NCI-H2196 (cell line): ENCODE data around the gene SUN3.

Experiments
- DNase-seq: peaks from one replicate; lab custom pipeline; 2025; ENCODE audit not compliant: unreplicated experiment; lab: John Stamatoyannopoulos, UW

SUN3 gene

GRCh38 chr7:47979832-47980181 lies 49.1 kb downstream of the SUN3 start:
- DNase-seq = no peak

- peak; percentile 95 for DNase-seq
These were observed 49.6 kb downstream of the SUN3 start, which contains the start of gene HUS1 for GRCh38 chr7:47979145-47979831. HUS1 (minus strand) TSS chr7:47979615; CDS start chr7:47979519, 96 bp downstream.

- DNase-seq = no peak
These were observed 50.1 kb downstream of the SUN3 start for GRCh38 chr7:47978790-47979144.

DNA sequence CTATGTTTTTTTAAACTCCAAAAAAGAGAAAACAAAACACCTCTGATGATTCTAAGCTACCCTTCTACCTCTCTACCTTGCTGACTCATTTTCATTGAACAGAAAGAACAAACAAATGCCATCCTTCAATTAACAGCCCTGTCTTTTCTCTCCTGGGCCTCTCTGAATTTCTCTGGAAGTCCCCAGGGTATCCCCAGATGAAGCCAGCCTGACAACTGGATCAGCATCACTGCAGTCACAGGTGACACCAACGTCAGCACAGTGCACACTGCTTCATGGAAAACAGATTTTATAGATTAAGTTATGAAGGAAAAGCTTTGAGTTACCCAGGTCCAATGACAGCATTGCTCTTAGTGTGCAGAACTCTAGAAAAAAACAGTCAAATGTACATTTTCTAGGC lies 55.2 kb downstream of the SUN3 start:
- no peak for DNase-seq

DNA sequence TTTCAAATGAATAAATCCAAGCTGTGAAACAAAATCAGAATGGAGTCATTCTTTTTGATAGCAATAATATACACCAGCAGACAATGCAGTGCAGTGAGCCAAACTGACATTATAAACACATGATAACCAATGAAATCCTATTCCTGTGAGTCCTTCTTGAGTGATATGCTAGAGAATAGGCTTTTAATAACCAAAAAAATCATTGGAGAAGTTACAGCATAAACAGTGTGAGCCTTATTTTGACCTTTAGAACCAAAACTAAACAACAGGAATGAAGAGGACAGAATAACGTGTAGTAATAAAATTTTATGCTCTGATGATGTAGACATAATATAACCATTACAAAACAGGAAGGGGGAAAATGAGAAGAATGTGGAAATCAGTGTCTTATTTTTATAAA lies 58.1 kb downstream of the SUN3 start:
- DNase-seq = no peak

GRCh38 chr7:47968847-47969774 lies 59.8 kb downstream of the SUN3 start:
- peak; percentile 40 for DNase-seq

DNA sequence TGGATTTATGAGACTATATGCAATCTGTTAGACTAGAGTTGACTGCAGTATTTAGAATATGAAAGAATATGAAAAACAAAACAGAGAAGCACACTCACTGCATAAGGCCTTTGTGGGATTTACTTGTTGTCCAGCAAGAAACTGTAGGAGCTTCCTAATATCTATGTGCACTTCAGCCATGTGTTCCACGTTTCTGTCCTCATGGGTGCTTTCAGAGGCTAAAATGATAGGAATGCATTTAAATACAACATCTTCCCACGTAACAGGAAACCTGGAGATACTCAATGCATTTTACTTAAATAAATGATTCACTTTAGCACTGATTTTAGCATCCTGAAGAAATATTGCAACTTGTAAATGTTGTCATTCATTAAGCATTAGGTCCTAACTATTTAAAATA lies 61.2 kb downstream of the SUN3 start:
- no peak for DNase-seq

- DNase-seq = no peak
These were observed 61.8 kb downstream of the SUN3 start for GRCh38 chr7:47967123-47967522.

GRCh38 chr7:47965456-47965855 lies 63.5 kb downstream of the SUN3 start:
- DNase-seq = no peak

- DNase-seq = no peak
These were observed 66.6 kb downstream of the SUN3 start for GRCh38 chr7:47962262-47962661.

DNA sequence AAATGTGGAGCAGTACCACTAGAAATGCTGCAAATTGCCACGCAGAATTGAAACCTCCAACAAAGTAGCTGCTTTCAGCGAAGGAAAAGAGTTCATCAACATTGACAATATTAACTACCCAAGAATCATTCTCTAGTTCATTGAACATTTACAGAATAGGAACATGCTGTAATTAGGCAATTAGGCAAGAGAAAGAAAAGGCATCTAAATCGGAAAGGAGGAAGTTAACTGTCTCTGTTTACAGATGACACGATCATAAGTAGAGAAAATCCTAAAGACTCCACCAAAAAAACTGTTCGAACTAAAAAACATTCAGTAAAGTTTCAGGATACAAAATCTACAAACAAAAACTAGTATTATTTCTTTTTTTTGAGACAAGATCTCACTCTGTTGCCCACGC lies 71.8 kb downstream of the SUN3 start:
- no peak for DNase-seq

GRCh38 chr7:47956220-47956619 lies 72.7 kb downstream of the SUN3 start:
- no peak for DNase-seq

GRCh38 chr7:47954231-47954911 lies 74.5 kb downstream of the SUN3 start:
- DNase-seq = no peak

DNA sequence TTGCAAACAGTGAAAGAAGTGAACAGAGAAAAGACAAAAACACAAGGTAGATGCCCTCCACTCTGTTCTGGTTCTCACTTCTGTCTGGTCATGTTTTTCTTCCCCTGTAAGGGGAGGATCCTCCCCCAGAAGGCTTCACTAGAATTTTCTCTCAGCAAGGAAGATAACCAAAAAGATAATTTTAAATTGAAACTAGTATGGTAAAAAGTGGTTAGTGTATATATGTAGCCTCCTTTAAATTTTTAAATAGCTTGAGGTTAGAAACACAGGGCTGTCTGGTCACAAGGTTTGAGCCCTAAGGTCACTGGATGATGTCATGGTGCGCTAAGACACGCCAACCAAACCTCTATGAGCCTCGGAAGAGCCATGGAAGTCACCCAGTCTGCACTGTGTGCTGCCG lies 75.1 kb downstream of the SUN3 start:
- DNase-seq = no peak

DNA sequence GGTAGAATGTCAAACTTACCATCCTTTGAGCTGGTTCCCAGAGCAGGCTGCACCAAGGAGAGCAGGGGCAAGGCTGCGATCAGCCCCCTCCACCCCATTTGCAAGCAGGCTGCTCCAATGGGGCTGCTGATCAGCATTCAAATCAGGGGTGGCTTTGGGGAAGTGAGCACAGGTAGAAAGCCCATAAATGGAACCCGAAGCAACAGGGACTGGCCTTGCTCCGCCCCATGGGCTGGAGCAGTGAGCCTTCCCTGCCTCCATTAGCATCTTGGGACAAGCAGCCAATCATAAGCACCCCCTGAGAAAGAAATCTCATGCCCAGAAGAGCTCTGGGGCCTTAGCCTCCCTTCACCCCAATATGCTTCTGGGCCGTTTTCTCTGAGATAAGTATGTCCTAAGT lies 76.7 kb downstream of the SUN3 start:
- DNase-seq = no peak

- DNase-seq = no peak
These were observed 77.5 kb downstream of the SUN3 start for GRCh38 chr7:47951374-47951773.

GRCh38 chr7:47950714-47951113 lies 78.2 kb downstream of the SUN3 start:
- no peak for DNase-seq

DNA sequence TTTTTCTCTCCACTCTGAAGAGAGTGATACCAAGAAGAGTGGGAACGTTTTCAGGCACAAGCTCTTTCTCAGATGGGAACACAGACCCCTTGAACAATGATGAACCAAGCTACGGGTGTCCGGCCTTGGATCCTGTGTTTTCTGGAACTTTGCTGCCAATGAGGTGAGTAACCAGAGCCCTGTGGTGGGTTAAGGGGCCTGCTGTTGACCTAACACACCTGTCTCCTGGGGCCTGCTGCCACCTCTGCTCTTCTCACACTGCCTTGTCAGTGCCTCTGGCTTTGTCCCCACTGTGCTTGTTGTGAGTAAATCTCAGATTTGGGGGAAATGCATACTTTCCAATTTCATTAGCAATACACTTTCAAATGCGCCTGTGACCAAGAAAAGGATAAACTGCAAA lies 79.2 kb downstream of the SUN3 start:
- DNase-seq = no peak

GRCh38 chr7:47948141-47948790 lies 80.6 kb downstream of the SUN3 start, which contains the start of gene PKD1L1:
PKD1L1 (minus strand) TSS chr7:47948466; CDS start chr7:47948440, 26 bp downstream.
- no peak for DNase-seq

DNA sequence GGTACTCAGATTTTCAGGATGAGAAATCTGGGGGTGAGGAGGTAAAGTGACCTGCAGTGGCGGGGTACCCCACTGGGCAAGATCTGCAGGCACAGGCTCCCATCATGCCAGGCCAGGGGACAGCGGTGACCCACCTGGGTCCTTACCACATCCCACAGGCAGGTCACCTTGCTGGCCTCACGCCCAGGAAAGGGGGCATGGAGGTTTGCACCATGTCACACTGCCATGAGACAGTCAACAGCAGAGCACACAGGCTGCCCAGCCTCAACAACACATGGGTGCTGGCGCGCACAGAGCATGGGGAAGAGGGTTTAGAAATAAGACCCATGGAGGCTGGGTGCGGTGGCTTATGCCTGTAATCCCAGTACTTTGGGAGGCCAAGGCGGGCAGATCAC lies 81.6 kb downstream of the SUN3 start:
- DNase-seq = no peak
